ENCODE results near the gene CLDN17.

CLDN17 gene

GRCh38 chr21:30116479-30116878 is 50.1 kb downstream of the CLDN17 start:
- no peak for DNase-seq
